BLaER1 treated with 17β-estradiol and CSF1 and Interleukin-3, amounts not matched to agents 10 nM and 100 nM (cell line): ENCODE results near the gene TBC1D16.
"Not testable (repeated sequence)": the region's sequence is repeated elsewhere in the genome, so short reads cannot be mapped to it uniquely, and the experiment has no call there.

Experiments
- H3K27ac ChIP-seq, 11 experiments: shearing (Covaris generic); formaldehyde crosslinking; 2 replicates each; pipeline ENCODE4 v1.8.1; 2022
- H3K27me3 ChIP-seq, 11 experiments: shearing (Covaris generic); formaldehyde crosslinking; 2 replicates each; pipeline ENCODE4 v1.8.1; 2022
- H3K36me3 ChIP-seq, 11 experiments: shearing (Covaris generic); formaldehyde crosslinking; 2 replicates each; pipeline ENCODE4 v1.8.1; 2022
- H3K4me1 ChIP-seq, 10 experiments: shearing (Covaris generic); formaldehyde crosslinking; 2 replicates each; pipeline ENCODE4 v1.8.1; 2022
- H3K4me2 ChIP-seq, 11 experiments: shearing (Covaris generic); formaldehyde crosslinking; 2 replicates each; pipeline ENCODE4 v1.8.1; 2022
- H3K4me3 ChIP-seq, 10 experiments: shearing (Covaris generic); formaldehyde crosslinking; 2 replicates each; pipeline ENCODE4 v1.8.1; 2022
- H3K9ac ChIP-seq, 11 experiments: shearing (Covaris generic); formaldehyde crosslinking; 2 replicates each; pipeline ENCODE4 v1.8.1; 2022
- H3K9me3 ChIP-seq, 11 experiments: shearing (Covaris generic); formaldehyde crosslinking; replicated peaks in 1 of 11; 2 replicates each; pipeline ENCODE4 v1.8.1; 2022
- H4K20me1 ChIP-seq, 11 experiments: shearing (Covaris generic); formaldehyde crosslinking; 2 replicates each; pipeline ENCODE4 v1.8.1; 2022
- Cebpa-rat ChIP-seq, 11 experiments: shearing (Covaris generic); IDR thresholded peaks; 2 replicates each; pipeline ENCODE4 v1.8.1; 2022

The TBC1D16 gene

GRCh38 chr17:80058311-80058955, 22.8 kb upstream of the TBC1D16 start:
- peaks cover 0 to 16% (median 11%) of the 10 kb centered on the region in 10 experiments; a peak in 13 of 20 replicates for H3K4me1 ChIP-seq
- H4K20me1 ChIP-seq, result no peaks in the 10 kb centered on the region
- no peak overlapping the region for H3K4me3 ChIP-seq
- peak overlapping the region in 1 of 11 experiments; percentile 38; a peak in 2 of 22 replicates for H3K4me2 ChIP-seq
- H3K9ac ChIP-seq, result no peak overlapping the region
- no peak for TF ChIP-seq Cebpa-rat (IDR thresholded peaks at IDR 0.05)
- no peak overlapping the region for H3K27ac ChIP-seq
- H3K9me3 ChIP-seq, result no peaks in the 10 kb centered on the region
- no peaks in the 10 kb centered on the region for H3K36me3 ChIP-seq
- no peaks in the 10 kb centered on the region for H3K27me3 ChIP-seq

- no peak overlapping the region for H3K27ac ChIP-seq
- no peak overlapping the region for H3K4me2 ChIP-seq
- H3K9me3 ChIP-seq, result no peaks in the 10 kb centered on the region
- peaks cover 8 to 24% (median 15%) of the 10 kb centered on the region in 10 experiments; a peak in 19 of 20 replicates for H3K4me1 ChIP-seq
- no peak overlapping the region for H3K4me3 ChIP-seq
- H3K9ac ChIP-seq, result no peak overlapping the region
- no peaks in the 10 kb centered on the region for H4K20me1 ChIP-seq
- TF ChIP-seq Cebpa-rat (IDR thresholded peaks at IDR 0.05), result no peak
- no peaks in the 10 kb centered on the region for H3K27me3 ChIP-seq
- no peaks in the 10 kb centered on the region for H3K36me3 ChIP-seq
Measured at GRCh38 chr17:80055597-80055996, 19.9 kb upstream of the TBC1D16 start.

- no peak overlapping the region for H3K27ac ChIP-seq
- no peaks in the 10 kb centered on the region for H3K36me3 ChIP-seq
- H3K9ac ChIP-seq, result no peak overlapping the region
- TF ChIP-seq Cebpa-rat (IDR thresholded peaks at IDR 0.05), result no peak
- H4K20me1 ChIP-seq, result no peaks in the 10 kb centered on the region
- H3K9me3 ChIP-seq, result no peaks in the 10 kb centered on the region
- peak overlapping the region in 4 of 11 experiments; percentile 11 to 59 (median 53); a peak in 4 of 22 replicates for H3K4me2 ChIP-seq
- no peak overlapping the region for H3K4me3 ChIP-seq
- no peaks in the 10 kb centered on the region for H3K27me3 ChIP-seq
- H3K4me1 ChIP-seq, result peaks cover 0 to 20% (median 10%) of the 10 kb centered on the region in 10 experiments; a peak in 12 of 20 replicates
Measured at GRCh38 chr17:80053102-80053501, 17.4 kb upstream of the TBC1D16 start.

- Histone ChIP-seq H4K20me1 (no peaks in the 10 kb centered on the region), H3K4me2 (peak overlapping the region in 8 of 11 experiments; percentile 11 to 59 (median 48); a peak in 12 of 22 replicates), H3K27me3 (no peaks in the 10 kb centered on the region), H3K36me3 (no peaks in the 10 kb centered on the region), H3K27ac (no peak overlapping the region), H3K9me3 (no peaks in the 10 kb centered on the region), H3K4me3 (no peak overlapping the region), H3K4me1 (peaks cover 0 to 16% (median 10%) of the 10 kb centered on the region in 10 experiments; a peak in 12 of 20 replicates), H3K9ac (no peak overlapping the region)
- no peak for TF ChIP-seq Cebpa-rat (IDR thresholded peaks at IDR 0.05)
Measured at GRCh38 chr17:80051681-80052080, 16.0 kb upstream of the TBC1D16 start.

- Histone ChIP-seq H3K9me3 (no peaks in the 10 kb centered on the region), H3K27ac (no peak overlapping the region), H3K4me1 (peaks cover 0 to 16% (median 10%) of the 10 kb centered on the region in 10 experiments; a peak in 12 of 20 replicates), H3K27me3 (no peaks in the 10 kb centered on the region), H3K4me3 (no peak overlapping the region), H4K20me1 (no peaks in the 10 kb centered on the region), H3K36me3 (no peaks in the 10 kb centered on the region), H3K9ac (no peak overlapping the region), H3K4me2 (no peak overlapping the region)
- no peak for TF ChIP-seq Cebpa-rat (IDR thresholded peaks at IDR 0.05)
Measured at GRCh38 chr17:80050706-80051105, 15.0 kb upstream of the TBC1D16 start.

- H3K9ac ChIP-seq, result no peak overlapping the region
- H3K9me3 ChIP-seq, result no peaks in the 10 kb centered on the region
- H3K27ac ChIP-seq, result no peak overlapping the region
- no peak overlapping the region for H3K4me3 ChIP-seq
- H4K20me1 ChIP-seq, result no peaks in the 10 kb centered on the region
- no peaks in the 10 kb centered on the region for H3K36me3 ChIP-seq
- no peak overlapping the region for H3K4me2 ChIP-seq
- no peak for TF ChIP-seq Cebpa-rat (IDR thresholded peaks at IDR 0.05)
- H3K4me1 ChIP-seq, result peaks cover 0 to 16% (median 10%) of the 10 kb centered on the region in 10 experiments; a peak in 12 of 20 replicates
- H3K27me3 ChIP-seq, result no peaks in the 10 kb centered on the region
Measured at GRCh38 chr17:80049986-80050385, 14.3 kb upstream of the TBC1D16 start.

GRCh38 chr17:80047176-80047575, 11.5 kb upstream of the TBC1D16 start:
- Histone ChIP-seq H3K9me3 (peaks cover 0 to 6% (median 2%) of the 10 kb centered on the region in 11 experiments; a peak in 8 of 22 replicates), H3K4me3 (no peak overlapping the region), H3K4me2 (no peak overlapping the region), H3K4me1 (peaks cover 0 to 7% (median 4%) of the 10 kb centered on the region in 10 experiments; a peak in 10 of 20 replicates), H3K27me3 (no peaks in the 10 kb centered on the region), H4K20me1 (no peaks in the 10 kb centered on the region), H3K9ac (no peak overlapping the region), H3K27ac (no peak overlapping the region), H3K36me3 (no peaks in the 10 kb centered on the region)
- TF ChIP-seq Cebpa-rat (IDR thresholded peaks at IDR 0.05), result no peak

- not testable (repeated sequence) for H4K20me1 ChIP-seq, H3K9ac ChIP-seq, H3K36me3 ChIP-seq, H3K4me1 ChIP-seq, H3K4me2 ChIP-seq, H3K4me3 ChIP-seq, H3K27ac ChIP-seq, H3K9me3 ChIP-seq, H3K27me3 ChIP-seq
Measured at GRCh38 chr17:80046709-80047108, 11.0 kb upstream of the TBC1D16 start.

- Histone ChIP-seq H3K9me3 (peaks cover 0 to 10% (median 7%) of the 10 kb centered on the region in 11 experiments; a peak in 10 of 22 replicates), H3K9ac (no peak overlapping the region), H3K4me3 (no peak overlapping the region), H3K4me2 (no peak overlapping the region), H3K4me1 (no peaks in the 10 kb centered on the region), H3K36me3 (no peaks in the 10 kb centered on the region), H4K20me1 (no peaks in the 10 kb centered on the region), H3K27me3 (no peaks in the 10 kb centered on the region), H3K27ac (no peak overlapping the region)
- no peak for TF ChIP-seq Cebpa-rat (IDR thresholded peaks at IDR 0.05)
Measured at GRCh38 chr17:80045703-80046102, 10.0 kb upstream of the TBC1D16 start.

GRCh38 chr17:80043963-80044362, 8.3 kb upstream of the TBC1D16 start:
- Histone ChIP-seq H4K20me1 (no peaks in the 10 kb centered on the region), H3K36me3 (no peaks in the 10 kb centered on the region), H3K4me1 (no peaks in the 10 kb centered on the region), H3K4me2 (no peak overlapping the region), H3K4me3 (no peak overlapping the region), H3K27me3 (peaks cover 0 to 8% (median under 1%) of the 10 kb centered on the region in 11 experiments; a peak in 6 of 22 replicates), H3K27ac (no peak overlapping the region), H3K9me3 (peaks cover 0 to 10% (median 7%) of the 10 kb centered on the region in 11 experiments; a peak in 10 of 22 replicates), H3K9ac (no peak overlapping the region)
- TF ChIP-seq Cebpa-rat (IDR thresholded peaks at IDR 0.05), result no peak
